NCI-H2171 treated with DMSO at 0.1 percent for 48 hours (cell line): ENCODE data around the gene CTDSPL.

Experiments
- DNase-seq: peaks from one replicate; lab custom pipeline; 2025; lab: John Stamatoyannopoulos, UW

The CTDSPL gene

GRCh38 chr3:37916685-37917084 is 55.0 kb downstream of the CTDSPL start:
- no peak for DNase-seq

GRCh38 chr3:37918627-37919026 is 56.9 kb downstream of the CTDSPL start:
- no peak for DNase-seq

- DNase-seq, result peak; percentile 41
Measured at GRCh38 chr3:37920156-37920699, 58.5 kb downstream of the CTDSPL start.

GRCh38 chr3:37921025-37921424 is 59.3 kb downstream of the CTDSPL start:
- DNase-seq, result no peak

GRCh38 chr3:37922721-37923568 is 61.3 kb downstream of the CTDSPL start:
- DNase-seq, result no peak

- DNase-seq, result no peak
Measured at GRCh38 chr3:37923569-37924040, 61.9 kb downstream of the CTDSPL start.

GRCh38 chr3:37924453-37924852 is 62.8 kb downstream of the CTDSPL start:
- DNase-seq, result no peak

- DNase-seq, result no peak
Measured at GRCh38 chr3:37925157-37925556, 63.5 kb downstream of the CTDSPL start.

- no peak for DNase-seq
Measured at GRCh38 chr3:37926611-37927010, 64.9 kb downstream of the CTDSPL start.

- no peak for DNase-seq
Measured at GRCh38 chr3:37930495-37930894, 68.8 kb downstream of the CTDSPL start.

- DNase-seq, result no peak
Measured at GRCh38 chr3:37932505-37932904, 70.8 kb downstream of the CTDSPL start.

- DNase-seq, result no peak
Measured at GRCh38 chr3:37934631-37935289, 73.1 kb downstream of the CTDSPL start.

- no peak for DNase-seq
Measured at GRCh38 chr3:37935290-37935668, 73.6 kb downstream of the CTDSPL start.

GRCh38 chr3:37935756-37936666 is 74.3 kb downstream of the CTDSPL start:
- DNase-seq, result no peak

- no peak for DNase-seq
Measured at GRCh38 chr3:37937156-37937555, 75.5 kb downstream of the CTDSPL start.

GRCh38 chr3:37938011-37938410 is 76.3 kb downstream of the CTDSPL start:
- DNase-seq, result no peak

GRCh38 chr3:37940242-37940908 is 78.7 kb downstream of the CTDSPL start:
- DNase-seq, result no peak

- DNase-seq, result no peak
Measured at GRCh38 chr3:37941608-37942508, 80.2 kb downstream of the CTDSPL start.

GRCh38 chr3:37942646-37943045 is 81.0 kb downstream of the CTDSPL start:
- DNase-seq, result no peak

GRCh38 chr3:37943126-37943525 is 81.4 kb downstream of the CTDSPL start:
- DNase-seq, result no peak
